Panc1 (cell line): ENCODE data around the gene OSBPL10. TPM values are rescaled to one million over a fixed set of nuclear protein-coding genes. Genes with fewer than 3 reads are reported as not detected.

Source experiments
- ATAC-seq: fragments of 200-7000 bp; cut with Tn5 transposase; 2 replicates; pipeline ENCODE4 v1.9.1; 2020; ENCODE audit warnings: mild to moderate bottlenecking, moderate library complexity
- BruUV-seq: library from RNA; stranded (reverse); fragments of 400-500 nt; replicated peaks from 2 replicates; lab custom pipeline; 2021; lab: Mats Ljungman, UMichigan
- CTCF ChIA-PET: fragments of 300-600 bp; sonication (Branson Sonifier 250); formaldehyde crosslinking; loops from one replicate; lab custom pipeline; 2022; ENCODE audit warnings: antibody characterized with exemption; lab: Charles Lee
- POLR2A ChIA-PET: fragments of 300-600 bp; sonication (Branson Sonifier 250); formaldehyde crosslinking; loops from one replicate; lab custom pipeline; 2022; ENCODE audit warnings: antibody characterized with exemption; lab: Charles Lee
- DNase-seq: peaks from one replicate; pipeline ENCODE4 v3.0.0-alpha.2; 2010; ENCODE audit warnings: low read depth, low spot score
- H3K27ac ChIP-seq: 2 replicates; pipeline ENCODE4 v1.5.1; 2011; ENCODE audit warnings: mild to moderate bottlenecking, low read length, inconsistent platforms
- H3K27me3 ChIP-seq: fragments of 200-500 bp; sonication (Bioruptor generic); 2 replicates; pipeline ENCODE4 v1.6.0; 2014; ENCODE audit warnings: low read length, inconsistent platforms; ENCODE audit not compliant: control insufficient read depth, insufficient read depth
- H3K36me3 ChIP-seq: fragments of 200-500 bp; sonication (Bioruptor generic); 2 replicates; pipeline ENCODE4 v1.5.1; 2014; ENCODE audit warnings: inconsistent platforms, mild to moderate bottlenecking, low read length, moderate library complexity; ENCODE audit not compliant: control insufficient read depth, insufficient read depth
- H3K4me1 ChIP-seq: 2 replicates; pipeline ENCODE4 v1.5.1; 2011; ENCODE audit warnings: inconsistent platforms, mild to moderate bottlenecking, low read length, moderate library complexity; ENCODE audit not compliant: control insufficient read depth, insufficient read depth
- H3K4me3 ChIP-seq, 2 experiments: 2 replicates each; pipeline ENCODE4 v1.5.1; 2011 to 2012; ENCODE audit warnings: low read depth in 2 of 2, low read length in 2 of 2, mild to moderate bottlenecking in 2 of 2, inconsistent platforms in 1 of 2, moderate library complexity in 1 of 2
- H3K9me3 ChIP-seq: fragments of 200-500 bp; sonication (Bioruptor generic); 2 replicates; pipeline ENCODE4 v1.5.1; 2014; ENCODE audit warnings: low read depth, mild to moderate bottlenecking, inconsistent platforms, low read length, moderate library complexity; ENCODE audit not compliant: control insufficient read depth, insufficient read depth
- POLR2AphosphoS5 ChIP-seq: IDR thresholded peaks from 2 replicates; pipeline ENCODE4 v1.6.1; 2012; ENCODE audit warnings: mild to moderate bottlenecking, low read depth, low read length, moderate library complexity
- SIN3A ChIP-seq: IDR thresholded peaks from 2 replicates; pipeline ENCODE4 v1.6.1; 2012; ENCODE audit warnings: low read depth, mild to moderate bottlenecking, low read length, moderate library complexity, borderline replicate concordance; ENCODE audit not compliant: insufficient read depth
- TCF7L2 ChIP-seq: IDR thresholded peaks from 2 replicates; pipeline ENCODE4 v1.6.1; 2011; ENCODE audit warnings: mild to moderate bottlenecking, low read depth, low read length, inconsistent platforms
- in situ Hi-C: cut with HindIII; loops from 2 replicates; pipeline ENCODE4 v1.10.0; 2016; ENCODE audit warnings: low sequenced_read_pairs, low pct_unique_long_range_greater_than_20kb
- intact Hi-C: fragments of 100-400 bp; cut with micrococcal nuclease; formaldehyde crosslinking; loops from one replicate; pipeline ENCODE4 v1.10.0; 2022; ENCODE audit not compliant: unreplicated experiment
- total RNA-seq: library from RNA; stranded (reverse); gene quantifications from one replicate; pipeline ENCODE4 v1.2.1, GENCODE V29; 2021; ENCODE audit not compliant: unreplicated experiment
- TF ChIP-seq, protein P1 (sequence below): fragments of 450-650 bp; IDR thresholded peaks from 2 replicates; pipeline ENCODE4 v1.5.1; 2017; ENCODE audit warnings: mild to moderate bottlenecking
- TF ChIP-seq, protein P2 (sequence below), 2 experiments: IDR thresholded peaks; 2 replicates each; pipeline ENCODE4 v1.6.1; 2011 to 2012; ENCODE audit warnings: low read depth in 2 of 2, control low read depth in 1 of 2, low read length in 1 of 2, mild to moderate bottlenecking in 1 of 2, moderate library complexity in 1 of 2; ENCODE audit not compliant: insufficient read depth in 1 of 2

Gene OSBPL10
- total RNA-seq, 1 experiment from 2014 or later = 88.1 TPM

DNA sequence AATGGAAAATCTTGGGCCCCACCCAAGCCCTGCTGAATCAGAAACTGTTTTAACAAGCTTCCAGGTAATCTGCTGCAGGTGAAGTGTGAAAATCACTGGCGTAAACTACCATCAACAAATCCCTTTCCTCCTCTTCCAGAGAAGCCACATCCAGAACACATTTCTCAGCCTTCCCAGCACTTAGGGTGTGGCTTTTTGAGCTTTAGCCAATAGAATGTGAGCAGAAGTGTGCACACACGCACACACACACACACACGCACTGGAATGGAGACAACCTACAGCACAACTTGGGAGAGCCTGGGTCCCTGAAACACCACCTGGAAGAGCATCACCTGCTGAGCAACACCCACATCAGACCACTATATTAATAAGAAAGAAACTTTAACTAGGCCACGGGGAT is 98.6 kb downstream of the OSBPL10 start:
- Histone ChIP-seq H3K9me3 (no peaks in the 10 kb centered on the region), H3K4me1 (peaks cover 21% of the 10 kb centered on the region; the same call in 1 of the 2 replicates), H3K36me3 (no peaks in the 10 kb centered on the region; the same call in 1 of the 2 replicates), H3K4me3 (no peak overlapping the region), H3K27ac (no peak overlapping the region), H3K27me3 (no peaks in the 10 kb centered on the region)
- ChIA-PET POLR2A (no interaction called here), CTCF (no interaction called here)
- no peak for DNase-seq
- TF ChIP-seq, protein P1, sequence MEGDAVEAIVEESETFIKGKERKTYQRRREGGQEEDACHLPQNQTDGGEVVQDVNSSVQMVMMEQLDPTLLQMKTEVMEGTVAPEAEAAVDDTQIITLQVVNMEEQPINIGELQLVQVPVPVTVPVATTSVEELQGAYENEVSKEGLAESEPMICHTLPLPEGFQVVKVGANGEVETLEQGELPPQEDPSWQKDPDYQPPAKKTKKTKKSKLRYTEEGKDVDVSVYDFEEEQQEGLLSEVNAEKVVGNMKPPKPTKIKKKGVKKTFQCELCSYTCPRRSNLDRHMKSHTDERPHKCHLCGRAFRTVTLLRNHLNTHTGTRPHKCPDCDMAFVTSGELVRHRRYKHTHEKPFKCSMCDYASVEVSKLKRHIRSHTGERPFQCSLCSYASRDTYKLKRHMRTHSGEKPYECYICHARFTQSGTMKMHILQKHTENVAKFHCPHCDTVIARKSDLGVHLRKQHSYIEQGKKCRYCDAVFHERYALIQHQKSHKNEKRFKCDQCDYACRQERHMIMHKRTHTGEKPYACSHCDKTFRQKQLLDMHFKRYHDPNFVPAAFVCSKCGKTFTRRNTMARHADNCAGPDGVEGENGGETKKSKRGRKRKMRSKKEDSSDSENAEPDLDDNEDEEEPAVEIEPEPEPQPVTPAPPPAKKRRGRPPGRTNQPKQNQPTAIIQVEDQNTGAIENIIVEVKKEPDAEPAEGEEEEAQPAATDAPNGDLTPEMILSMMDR = no peak
- no peak for TF ChIP-seq SIN3A
- BruUV-seq = no TSS peak
- intact Hi-C loops = no loop called here
- no peak for ATAC-seq
- in situ Hi-C loops = no loop called here

DNA sequence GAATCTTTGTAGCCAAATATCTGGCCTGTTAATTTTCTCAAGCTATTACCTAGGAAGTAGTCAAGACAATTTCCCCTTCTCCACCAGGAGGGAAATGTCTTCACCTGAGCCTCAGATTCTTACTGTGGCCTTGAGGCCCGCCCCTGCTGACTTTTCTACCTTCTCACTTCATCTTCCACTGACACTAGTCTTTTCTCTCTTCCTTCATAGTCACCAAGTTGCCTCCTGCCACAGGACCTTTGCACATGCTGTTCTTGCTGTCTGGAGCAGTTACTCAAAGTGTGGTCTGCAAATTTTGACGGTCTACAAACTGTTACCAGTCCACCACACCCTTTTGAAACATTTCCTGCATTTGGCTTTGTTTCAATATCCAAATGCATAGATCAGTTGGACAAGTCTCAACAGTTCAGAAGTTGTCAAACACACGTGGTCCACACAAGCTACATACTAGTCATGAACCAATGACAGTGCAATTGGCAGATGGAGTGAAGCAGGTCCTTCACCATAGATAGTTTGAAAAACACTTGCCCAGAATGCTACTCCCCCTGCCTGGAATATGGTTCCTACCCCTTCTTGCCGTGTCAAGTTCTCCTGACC is 100.5 kb downstream of the OSBPL10 start:
- no peak for ATAC-seq
- H3K4me1 ChIP-seq = peaks cover 34% of the 10 kb centered on the region
- no peak overlapping the region for H3K4me3 ChIP-seq
- DNase-seq = no peak
- POLR2A ChIA-PET = no interaction called here
- in situ Hi-C loops = no loop called here
- TF ChIP-seq, protein P2, sequence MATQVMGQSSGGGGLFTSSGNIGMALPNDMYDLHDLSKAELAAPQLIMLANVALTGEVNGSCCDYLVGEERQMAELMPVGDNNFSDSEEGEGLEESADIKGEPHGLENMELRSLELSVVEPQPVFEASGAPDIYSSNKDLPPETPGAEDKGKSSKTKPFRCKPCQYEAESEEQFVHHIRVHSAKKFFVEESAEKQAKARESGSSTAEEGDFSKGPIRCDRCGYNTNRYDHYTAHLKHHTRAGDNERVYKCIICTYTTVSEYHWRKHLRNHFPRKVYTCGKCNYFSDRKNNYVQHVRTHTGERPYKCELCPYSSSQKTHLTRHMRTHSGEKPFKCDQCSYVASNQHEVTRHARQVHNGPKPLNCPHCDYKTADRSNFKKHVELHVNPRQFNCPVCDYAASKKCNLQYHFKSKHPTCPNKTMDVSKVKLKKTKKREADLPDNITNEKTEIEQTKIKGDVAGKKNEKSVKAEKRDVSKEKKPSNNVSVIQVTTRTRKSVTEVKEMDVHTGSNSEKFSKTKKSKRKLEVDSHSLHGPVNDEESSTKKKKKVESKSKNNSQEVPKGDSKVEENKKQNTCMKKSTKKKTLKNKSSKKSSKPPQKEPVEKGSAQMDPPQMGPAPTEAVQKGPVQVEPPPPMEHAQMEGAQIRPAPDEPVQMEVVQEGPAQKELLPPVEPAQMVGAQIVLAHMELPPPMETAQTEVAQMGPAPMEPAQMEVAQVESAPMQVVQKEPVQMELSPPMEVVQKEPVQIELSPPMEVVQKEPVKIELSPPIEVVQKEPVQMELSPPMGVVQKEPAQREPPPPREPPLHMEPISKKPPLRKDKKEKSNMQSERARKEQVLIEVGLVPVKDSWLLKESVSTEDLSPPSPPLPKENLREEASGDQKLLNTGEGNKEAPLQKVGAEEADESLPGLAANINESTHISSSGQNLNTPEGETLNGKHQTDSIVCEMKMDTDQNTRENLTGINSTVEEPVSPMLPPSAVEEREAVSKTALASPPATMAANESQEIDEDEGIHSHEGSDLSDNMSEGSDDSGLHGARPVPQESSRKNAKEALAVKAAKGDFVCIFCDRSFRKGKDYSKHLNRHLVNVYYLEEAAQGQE (IDR thresholded peaks at IDR 0.05; ENCODE audit: insufficient read depth in 1 of 2, low read depth in 2 of 2, low read length in 1 of 2) = no peak
- TF ChIP-seq, protein P1 = no peak
- TF ChIP-seq SIN3A (no peak), POLR2AphosphoS5 (no peak), TCF7L2 (no peak)
- peak overlapping the region; percentile 17; the same call in 1 of the 2 replicates for H3K27ac ChIP-seq
- intact Hi-C loops = no loop called here
- no TSS peak for BruUV-seq
- H3K36me3 ChIP-seq = no peaks in the 10 kb centered on the region; the same call in 1 of the 2 replicates
- H3K9me3 ChIP-seq = no peaks in the 10 kb centered on the region
- no peaks in the 10 kb centered on the region for H3K27me3 ChIP-seq
- CTCF ChIA-PET = no interaction called here
